Tongue (tissue), 2 donors: Measurements from ENCODE around the gene RTTN. TPM values are rescaled to one million over a fixed set of nuclear protein-coding genes. Genes with fewer than 3 reads are reported as not detected.
"Not testable (repeated sequence)": the region's sequence is repeated elsewhere in the genome, so short reads cannot be mapped to it uniquely, and the experiment has no call there.

Experiments used
- DNase-seq: peaks from one replicate; pipeline ENCODE4 v3.0.0-alpha.2; 2015
- total RNA-seq: library from RNA; depleted of rRNA; stranded (reverse); fragments of >200 nt; gene quantifications from one replicate; pipeline ENCODE4 v1.2.3, GENCODE V29; 2014

The RTTN gene
- total RNA-seq, 1 donor from 2014 or later: 32.6 TPM

DNA sequence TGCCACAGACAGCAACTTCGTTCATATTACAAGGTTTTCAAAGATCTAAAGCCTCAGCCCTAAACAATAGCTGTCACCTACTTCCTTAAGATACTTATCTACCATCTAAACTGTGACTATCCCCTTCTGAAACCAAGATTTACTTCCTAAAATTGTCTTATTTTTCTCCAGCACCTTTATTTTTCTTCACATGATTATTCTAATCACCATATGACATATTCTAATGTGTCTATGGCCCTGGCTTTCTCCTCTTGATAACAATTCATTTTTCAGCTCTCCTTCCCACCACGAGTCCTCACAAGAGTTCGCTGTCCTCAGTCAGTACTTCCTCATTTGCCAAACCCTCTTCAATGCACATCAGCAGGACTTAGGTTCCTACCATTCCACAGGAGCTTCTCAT, 53.9 kb downstream of the RTTN start:
- DNase-seq: no peak

DNA sequence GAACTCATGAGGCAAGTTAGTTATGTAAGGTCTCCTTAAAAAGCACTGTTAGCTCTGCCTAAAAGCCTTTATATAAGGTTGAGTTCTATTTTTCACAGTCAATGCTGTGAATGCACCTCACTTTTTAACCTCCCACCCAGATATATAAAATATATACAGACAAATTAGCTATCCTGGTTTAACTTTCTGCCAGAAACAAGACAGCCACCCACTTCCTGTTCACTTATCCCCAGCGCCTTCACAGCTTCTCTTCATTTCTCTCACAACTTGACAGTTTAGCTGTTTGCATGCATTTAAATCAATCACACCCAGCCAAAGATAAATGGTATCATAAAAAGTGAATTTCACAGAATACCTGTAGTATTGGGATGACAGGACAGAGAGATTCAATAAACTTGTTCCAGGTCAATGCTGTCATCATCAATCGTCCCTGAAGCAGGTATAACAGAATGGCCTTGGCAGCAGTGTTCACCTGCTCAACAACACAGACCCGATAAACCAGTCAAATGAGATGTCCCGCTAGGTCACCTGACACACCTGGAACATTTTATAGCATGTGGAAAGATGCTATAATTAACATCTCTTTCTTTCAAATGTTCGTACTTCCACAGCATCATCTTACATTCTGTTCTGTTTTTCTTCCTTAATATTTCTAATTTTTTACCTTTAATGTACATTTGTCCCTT, 55.7 kb downstream of the RTTN start:
- no peak for DNase-seq

GRCh38 chr18:70149156-70149555, 56.3 kb downstream of the RTTN start:
- no peak for DNase-seq

- no peak for DNase-seq
Measured at GRCh38 chr18:70148039-70148938, 57.2 kb downstream of the RTTN start.

- DNase-seq: no peak
Measured at GRCh38 chr18:70146174-70146573, 59.3 kb downstream of the RTTN start.

GRCh38 chr18:70142001-70142400, 63.5 kb downstream of the RTTN start:
- DNase-seq: no peak

DNA sequence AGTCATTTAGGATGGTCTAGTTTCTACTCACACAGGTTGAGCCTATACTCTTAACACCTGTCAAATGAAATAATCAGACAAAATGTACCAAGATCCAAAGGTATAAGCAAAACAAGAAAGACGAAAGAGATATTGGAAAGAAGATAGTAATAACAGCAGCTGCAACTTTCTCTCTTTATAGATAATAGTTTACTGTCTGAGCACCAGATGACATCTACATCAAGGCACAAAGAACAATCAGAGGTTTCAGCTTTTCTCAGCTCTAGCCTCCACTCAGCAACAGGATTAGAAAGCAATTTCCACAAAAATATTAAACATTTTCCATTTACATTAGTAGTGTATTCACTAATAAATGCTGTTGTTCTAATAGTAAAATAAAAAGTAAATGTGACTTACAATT, 66.3 kb downstream of the RTTN start:
- no peak for DNase-seq

DNA sequence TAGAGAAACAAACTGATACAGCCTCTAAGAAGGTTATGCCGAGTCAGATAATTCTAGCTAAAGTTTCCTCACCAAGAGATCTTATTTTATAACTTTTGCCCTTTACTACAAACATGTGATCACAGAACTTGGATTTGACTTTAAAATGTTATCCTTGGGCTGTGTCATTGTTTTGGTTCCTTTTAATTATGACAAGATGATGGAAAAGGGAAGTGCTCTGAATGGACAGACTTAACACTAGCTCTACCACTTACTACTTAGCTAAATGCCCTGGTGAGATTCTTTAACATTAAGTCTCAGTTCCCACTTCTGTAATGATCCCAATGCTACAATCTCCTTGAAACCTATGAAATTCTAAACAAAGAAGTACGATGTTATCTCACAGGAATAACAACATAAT, 69.9 kb downstream of the RTTN start:
- no peak for DNase-seq

- DNase-seq: no peak
Measured at GRCh38 chr18:70132999-70133398, 72.5 kb downstream of the RTTN start.

- DNase-seq: no peak
Measured at GRCh38 chr18:70128271-70128670, 77.2 kb downstream of the RTTN start.

GRCh38 chr18:70127359-70127758, 78.1 kb downstream of the RTTN start:
- DNase-seq: no peak

DNA sequence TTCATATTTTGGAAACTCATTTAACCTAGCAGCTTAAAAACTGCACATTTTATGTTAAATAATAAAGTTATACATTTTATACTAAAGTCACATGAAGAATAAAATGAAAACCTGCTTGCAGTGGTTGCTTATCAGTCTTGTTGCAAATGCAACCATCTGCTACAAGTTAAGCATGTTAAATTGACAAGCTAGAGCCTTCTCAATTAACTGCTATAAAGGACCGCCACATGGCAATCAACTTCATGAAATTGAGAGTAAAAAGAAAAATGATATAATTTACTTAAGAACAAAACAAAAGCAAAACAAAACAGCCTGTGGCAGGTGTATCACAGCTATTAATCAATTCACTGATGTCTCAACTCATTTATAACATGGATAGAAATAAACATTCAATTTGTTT, 78.7 kb downstream of the RTTN start:
- no peak for DNase-seq

- DNase-seq: no peak
Measured at GRCh38 chr18:70124139-70124538, 81.3 kb downstream of the RTTN start.

DNA sequence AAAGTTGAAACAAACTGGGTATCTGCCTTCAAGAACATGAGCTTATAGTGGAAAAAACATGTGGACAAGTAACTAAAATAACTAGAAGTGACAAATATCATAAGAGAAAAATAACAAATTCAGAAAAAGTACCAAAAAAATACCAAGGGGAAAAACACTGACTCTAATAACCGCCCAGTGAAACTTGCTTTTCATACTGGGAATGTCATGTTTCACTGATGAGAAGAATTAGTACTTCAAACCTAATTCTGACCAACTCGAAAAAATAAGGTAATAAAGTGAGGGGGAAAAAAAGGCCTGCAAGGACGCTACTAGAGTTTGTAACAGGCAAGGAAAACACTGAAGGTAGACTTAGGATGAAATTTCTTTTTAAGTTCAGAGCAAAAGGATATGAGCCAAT, 83.6 kb downstream of the RTTN start:
- DNase-seq: no peak

GRCh38 chr18:70116949-70117348, 88.5 kb downstream of the RTTN start:
- DNase-seq: no peak

DNA sequence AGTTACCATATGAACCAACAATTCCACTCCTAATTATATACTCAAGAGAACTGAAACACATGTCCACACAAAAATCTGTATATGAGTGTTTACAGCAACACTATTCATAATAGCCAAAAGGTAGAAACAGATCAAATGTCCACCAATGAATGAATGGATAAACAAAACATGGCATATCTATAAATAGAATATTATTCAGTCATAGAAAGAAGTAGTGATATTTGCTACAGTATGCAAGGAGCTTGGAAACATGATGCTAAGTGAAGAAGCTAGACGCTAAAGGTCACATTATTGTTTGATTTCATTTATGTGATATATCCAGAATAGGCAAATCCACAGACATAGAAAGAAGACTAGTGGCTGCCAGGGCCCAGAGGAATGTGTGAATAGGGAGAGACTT, 92.0 kb downstream of the RTTN start:
- DNase-seq: no peak

DNA sequence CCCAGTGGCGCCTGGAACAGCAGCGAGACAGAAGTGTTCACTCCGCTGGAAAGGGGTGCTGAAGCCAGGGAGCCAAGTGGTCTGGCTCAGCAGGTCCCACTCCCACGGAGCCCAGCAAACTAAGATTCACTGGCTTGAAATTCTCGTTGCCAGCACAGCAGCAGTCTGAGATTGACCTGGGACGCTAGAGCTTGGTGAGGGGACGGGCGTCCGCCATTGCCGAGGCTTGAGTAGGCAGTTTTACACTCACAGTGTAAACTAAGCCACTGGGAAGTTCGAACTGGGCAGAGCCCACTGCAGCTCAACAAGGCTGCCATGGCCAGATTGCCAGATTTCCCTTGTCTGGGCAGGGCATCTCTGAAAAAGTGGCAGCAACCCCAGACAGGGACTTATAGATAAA, 94.8 kb downstream of the RTTN start:
- DNase-seq: no peak

DNA sequence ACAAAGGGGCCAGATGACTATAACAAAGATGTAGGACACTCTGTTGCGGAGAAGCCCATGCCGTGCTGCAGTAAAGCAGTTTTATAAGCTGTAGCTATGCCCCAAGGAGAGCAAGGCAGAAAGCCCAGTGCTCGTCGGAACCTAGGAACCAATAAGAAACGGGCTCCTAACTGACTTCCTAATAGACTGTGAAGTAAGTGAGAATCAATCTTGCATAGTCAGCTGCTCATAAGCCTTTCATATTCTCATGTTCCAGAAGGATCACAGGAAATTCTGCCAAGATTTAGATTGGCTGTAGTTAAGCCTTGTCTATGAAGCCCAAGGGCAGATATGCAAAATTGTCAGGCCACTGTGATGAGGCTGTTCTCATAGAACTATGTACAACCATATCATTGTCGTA, 98.4 kb downstream of the RTTN start:
- peak; percentile 86 for DNase-seq

- DNase-seq: not testable (repeated sequence)
Measured at GRCh38 chr18:70102854-70103253, 102.6 kb downstream of the RTTN start.

GRCh38 chr18:70089858-70090257, 115.6 kb downstream of the RTTN start:
- no peak for DNase-seq

- DNase-seq: no peak
Measured at GRCh38 chr18:70086085-70086484, 119.4 kb downstream of the RTTN start.

GRCh38 chr18:70085641-70086040, 119.8 kb downstream of the RTTN start:
- no peak for DNase-seq

- DNase-seq: no peak
Measured at GRCh38 chr18:70082430-70082829, 123.1 kb downstream of the RTTN start.

DNA sequence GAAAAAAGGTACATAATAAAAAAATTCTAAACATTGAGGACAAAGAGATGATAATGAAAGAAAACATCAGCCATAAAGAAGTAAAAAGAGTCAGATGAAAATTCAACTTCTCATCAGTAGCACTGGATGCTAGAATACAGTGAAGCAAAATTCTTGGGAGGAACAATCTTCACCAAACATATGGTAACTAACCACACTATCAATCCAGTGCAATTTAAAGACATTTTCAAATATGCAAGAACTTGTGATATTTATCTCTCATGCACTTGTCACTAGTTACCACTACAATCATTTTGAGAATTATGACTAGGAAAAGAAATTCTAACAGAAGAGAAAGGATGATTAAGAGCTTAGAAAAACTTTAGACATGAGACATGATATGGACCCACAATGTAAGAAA, 127.4 kb downstream of the RTTN start:
- no peak for DNase-seq
